GM23248 (cell line): ENCODE measurements around the gene KCNJ1. TPM values are rescaled to one million over a fixed set of nuclear protein-coding genes. Genes with fewer than 3 reads are reported as not detected.

Experiments
- DNase-seq: peaks from one replicate; pipeline ENCODE4 v3.0.0-alpha.2; 2015
- H2AFZ ChIP-seq: fragments of 200-600 bp; sonication (generic); 2 replicates; pipeline ENCODE4 v1.6.1; 2016; ENCODE audit warnings: antibody characterized with exemption
- H3F3A ChIP-seq: fragments of 200-600 bp; sonication (generic); 2 replicates; pipeline ENCODE4 v1.6.1; 2016; ENCODE audit warnings: mild to moderate bottlenecking, antibody characterized with exemption, mixed run types; ENCODE audit not compliant: insufficient read depth
- H3K27ac ChIP-seq: fragments of 200-600 bp; sonication (generic); 2 replicates; pipeline ENCODE4 v1.5.1; 2016; ENCODE audit warnings: mild to moderate bottlenecking
- H3K27me3 ChIP-seq: fragments of 200-600 bp; sonication (generic); replicated peaks from 2 replicates; pipeline ENCODE4 v1.6.1; 2016; ENCODE audit warnings: mild to moderate bottlenecking; ENCODE audit not compliant: insufficient read depth
- H3K36me3 ChIP-seq: fragments of 200-600 bp; sonication (generic); 2 replicates; pipeline ENCODE4 v1.6.1; 2016; ENCODE audit warnings: low read depth, mild to moderate bottlenecking
- H3K4me1 ChIP-seq: fragments of 200-600 bp; sonication (generic); 2 replicates; pipeline ENCODE4 v1.6.1; 2016; ENCODE audit warnings: mild to moderate bottlenecking; ENCODE audit not compliant: insufficient read depth
- H3K4me2 ChIP-seq: fragments of 200-600 bp; sonication (generic); one replicate; pipeline ENCODE4 v1.6.1; 2016; ENCODE audit warnings: mild to moderate bottlenecking; ENCODE audit not compliant: unreplicated experiment
- H3K4me3 ChIP-seq: fragments of 200-600 bp; sonication (generic); 2 replicates; pipeline ENCODE4 v1.5.1; 2016; ENCODE audit warnings: mild to moderate bottlenecking
- H3K79me2 ChIP-seq: fragments of 200-600 bp; sonication (generic); 2 replicates; pipeline ENCODE4 v1.6.1; 2016; ENCODE audit warnings: mild to moderate bottlenecking; ENCODE audit not compliant: insufficient read depth
- H3K9ac ChIP-seq: fragments of 200-600 bp; sonication (generic); 2 replicates; pipeline ENCODE4 v1.6.1; 2016; ENCODE audit warnings: mild to moderate bottlenecking
- H3K9me2 ChIP-seq: fragments of 200-600 bp; sonication (generic); 2 replicates; pipeline ENCODE4 v1.6.1; 2016; ENCODE audit warnings: mixed run types, mild to moderate bottlenecking, moderate library complexity; ENCODE audit not compliant: insufficient read depth
- H3K9me3 ChIP-seq: fragments of 200-600 bp; sonication (generic); one replicate; pipeline ENCODE4 v1.6.1; 2017; ENCODE audit warnings: low read depth
- H4K20me1 ChIP-seq: fragments of 200-600 bp; sonication (generic); 2 replicates; pipeline ENCODE4 v1.6.0; 2016; ENCODE audit not compliant: insufficient read depth
- EZH2 ChIP-seq: fragments of 200-600 bp; sonication (generic); IDR thresholded peaks from 2 replicates; pipeline ENCODE4 v1.6.1; 2018; ENCODE audit warnings: antibody characterized with exemption, mild to moderate bottlenecking; ENCODE audit not compliant: insufficient read depth, poor library complexity, severe bottlenecking
- EZH2phosphoT487 ChIP-seq: fragments of 200-600 bp; sonication (generic); IDR thresholded peaks from 2 replicates; pipeline ENCODE4 v1.6.1; 2018; ENCODE audit warnings: antibody characterized with exemption, moderate library complexity, mild to moderate bottlenecking, low read depth; ENCODE audit not compliant: insufficient read depth
- WGBS, 2 experiments: methylation state at CpG; one replicate each; pipeline ENCODE4 v1.1.6; 2015 to 2017; ENCODE audit warnings: low lambda C conversion rate in 2 of 2, low coverage in 1 of 2; ENCODE audit errors: missing lambda C conversion rate in 2 of 2; 5-methylcytosine and 5-hydroxymethylcytosine counted together
- in situ Hi-C: fragments of 300-500 bp; cut with MboI; formaldehyde crosslinking; loops from 2 replicates; pipeline ENCODE4 v1.15.0; 2020
- polyA plus RNA-seq: library from polyadenylated mRNA; unstranded; fragments of >200 nt; fragmentation: Nextera tagmentation; extraction: Ambion mirVana; gene quantifications from 2 replicates; pipeline ENCODE4 v1.2.1, GENCODE V29; 2016
- total RNA-seq: library from RNA; depleted of rRNA; stranded (reverse); fragments of >200 nt; shearing (Covaris generic); gene quantifications from 2 replicates; pipeline ENCODE4 v1.2.3, GENCODE V29; 2014

Gene KCNJ1
- total and polyA plus RNA-seq, 2 experiments from 2014 or later: not detected

- no peaks in the 10 kb centered on the region for H3K36me3 ChIP-seq
- no peaks in the 10 kb centered on the region for H3K4me1 ChIP-seq
- no peak overlapping the region for H3K4me3 ChIP-seq
- no peak overlapping the region for H3K9ac ChIP-seq
- no peaks in the 10 kb centered on the region for H3K79me2 ChIP-seq
- H3K4me2 ChIP-seq: no peak overlapping the region
- no peak for DNase-seq
- H3F3A ChIP-seq: no peaks in the 10 kb centered on the region
- H3K27me3 ChIP-seq: peaks cover 30% of the 10 kb centered on the region
- WGBS, 2 experiments: 64 to 72% methylated on average over 4 of the region's 4 CpGs
- TF ChIP-seq EZH2 (no peak), EZH2phosphoT487 (no peak)
- H2AFZ ChIP-seq: no peak overlapping the region
- H3K9me3 ChIP-seq: no peaks in the 10 kb centered on the region
- in situ Hi-C loops: no loop called here
- no peaks in the 10 kb centered on the region for H4K20me1 ChIP-seq
- no peak overlapping the region for H3K27ac ChIP-seq
- no peaks in the 10 kb centered on the region for H3K9me2 ChIP-seq
Measured at GRCh38 chr11:128846985-128847384, 20.1 kb downstream of the KCNJ1 start.

GRCh38 chr11:128845334-128845780 is 21.7 kb downstream of the KCNJ1 start:
- no peaks in the 10 kb centered on the region for H3F3A ChIP-seq
- H3K27ac ChIP-seq: no peak overlapping the region
- H3K9me2 ChIP-seq: no peaks in the 10 kb centered on the region
- H3K4me3 ChIP-seq: no peak overlapping the region
- WGBS, 2 experiments: 64 to 72% methylated on average over 2 of the region's 2 CpGs
- peaks cover 40% of the 10 kb centered on the region for H3K27me3 ChIP-seq
- no peak overlapping the region for H3K9ac ChIP-seq
- H3K9me3 ChIP-seq: no peaks in the 10 kb centered on the region
- TF ChIP-seq EZH2phosphoT487: no peak
- no peak for TF ChIP-seq EZH2
- H3K4me2 ChIP-seq: no peak overlapping the region
- H3K4me1 ChIP-seq: no peaks in the 10 kb centered on the region
- no peaks in the 10 kb centered on the region for H3K36me3 ChIP-seq
- no peaks in the 10 kb centered on the region for H4K20me1 ChIP-seq
- no peak for DNase-seq
- no peak overlapping the region for H2AFZ ChIP-seq
- in situ Hi-C loops: no loop called here
- no peaks in the 10 kb centered on the region for H3K79me2 ChIP-seq

DNA sequence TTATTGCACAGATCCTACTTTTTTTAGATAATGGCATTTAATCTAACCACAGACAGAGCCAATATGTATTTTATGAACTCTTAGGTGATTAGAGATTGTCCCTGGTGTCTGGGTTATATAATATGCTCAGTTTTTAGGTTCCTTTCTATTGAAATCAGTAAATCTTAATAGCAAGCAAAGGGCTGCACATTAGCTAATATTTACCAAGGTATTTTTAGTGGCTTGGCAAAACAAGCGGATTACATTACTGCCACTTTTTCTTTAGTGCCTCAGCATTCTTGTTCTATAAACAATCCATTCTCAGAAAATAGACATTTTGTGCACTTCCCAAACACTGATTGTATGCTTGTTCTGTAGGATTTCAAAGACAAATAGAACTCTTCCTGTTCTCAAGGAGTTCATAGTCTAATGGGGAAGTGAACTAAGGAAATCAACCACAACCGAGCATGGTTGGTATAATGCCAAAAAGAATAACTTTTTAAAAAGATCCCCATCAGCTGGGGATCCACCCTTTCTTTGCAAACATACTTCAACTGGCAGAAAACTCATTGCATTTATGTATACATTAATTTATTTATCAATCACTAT is 23.8 kb downstream of the KCNJ1 start:
- no peaks in the 10 kb centered on the region for H3K79me2 ChIP-seq
- H4K20me1 ChIP-seq: no peaks in the 10 kb centered on the region
- H3K4me2 ChIP-seq: no peak overlapping the region
- in situ Hi-C loops: no loop called here
- TF ChIP-seq EZH2phosphoT487 (no peak), EZH2 (no peak)
- peaks cover 44% of the 10 kb centered on the region for H3K27me3 ChIP-seq
- no peaks in the 10 kb centered on the region for H3K4me1 ChIP-seq
- H2AFZ ChIP-seq: no peak overlapping the region
- no peak overlapping the region for H3K27ac ChIP-seq
- WGBS, 2 experiments: 24 to 40% methylated on average over 2 of the region's 2 CpGs
- no peak overlapping the region for H3K4me3 ChIP-seq
- H3K9me3 ChIP-seq: no peaks in the 10 kb centered on the region
- DNase-seq: no peak
- no peaks in the 10 kb centered on the region for H3K9me2 ChIP-seq
- no peaks in the 10 kb centered on the region for H3F3A ChIP-seq
- no peak overlapping the region for H3K9ac ChIP-seq
- no peaks in the 10 kb centered on the region for H3K36me3 ChIP-seq

GRCh38 chr11:128841461-128842072 is 25.5 kb downstream of the KCNJ1 start:
- Histone ChIP-seq H3K9ac (no peak overlapping the region), H3F3A (no peaks in the 10 kb centered on the region), H3K4me2 (no peak overlapping the region), H3K9me2 (no peaks in the 10 kb centered on the region), H3K9me3 (no peaks in the 10 kb centered on the region), H4K20me1 (no peaks in the 10 kb centered on the region), H3K36me3 (no peaks in the 10 kb centered on the region), H2AFZ (no peak overlapping the region), H3K4me1 (no peaks in the 10 kb centered on the region), H3K27me3 (peaks cover 44% of the 10 kb centered on the region), H3K4me3 (no peak overlapping the region), H3K27ac (no peak overlapping the region), H3K79me2 (no peaks in the 10 kb centered on the region)
- TF ChIP-seq EZH2phosphoT487 (no peak), EZH2 (no peak)
- WGBS, 2 experiments: 85 to 87% methylated on average over 7 of the region's 7 CpGs
- in situ Hi-C loops: no loop called here
- no peak for DNase-seq
